NCI-H1694 (cell line): ENCODE results near the gene EXOC6B.

Experiments used
- DNase-seq: peaks from one replicate; lab custom pipeline; 2025; lab: John Stamatoyannopoulos, UW

The EXOC6B gene

GRCh38 chr2:72273384-72273783 lies 552.4 kb downstream of the EXOC6B start:
- DNase-seq, result no peak

- DNase-seq, result no peak
Measured at GRCh38 chr2:72271766-72272641, 553.8 kb downstream of the EXOC6B start.

- DNase-seq, result no peak
Measured at GRCh38 chr2:72271276-72271614, 554.6 kb downstream of the EXOC6B start.

- DNase-seq, result no peak
Measured at GRCh38 chr2:72270556-72271275, 555.1 kb downstream of the EXOC6B start.

- DNase-seq, result no peak
Measured at GRCh38 chr2:72263776-72264060, 562.1 kb downstream of the EXOC6B start.

- DNase-seq, result no peak
Measured at GRCh38 chr2:72263043-72263775, 562.6 kb downstream of the EXOC6B start.

GRCh38 chr2:72261076-72261475 lies 564.8 kb downstream of the EXOC6B start:
- DNase-seq, result no peak

- DNase-seq, result no peak
Measured at GRCh38 chr2:72255540-72255939, 570.3 kb downstream of the EXOC6B start.

GRCh38 chr2:72254831-72255451 lies 570.9 kb downstream of the EXOC6B start:
- no peak for DNase-seq

- no peak for DNase-seq
Measured at GRCh38 chr2:72238311-72238710, 587.5 kb downstream of the EXOC6B start.

- no peak for DNase-seq
Measured at GRCh38 chr2:72237549-72237948, 588.3 kb downstream of the EXOC6B start.

GRCh38 chr2:72236445-72237067 lies 589.3 kb downstream of the EXOC6B start:
- no peak for DNase-seq

- DNase-seq, result no peak
Measured at GRCh38 chr2:72235497-72236415, 590.1 kb downstream of the EXOC6B start.

GRCh38 chr2:72233211-72233610 lies 592.6 kb downstream of the EXOC6B start:
- DNase-seq, result no peak

- no peak for DNase-seq
Measured at GRCh38 chr2:72222829-72223564, 602.8 kb downstream of the EXOC6B start.

- DNase-seq, result no peak
Measured at GRCh38 chr2:72220170-72220569, 605.7 kb downstream of the EXOC6B start.

GRCh38 chr2:72214429-72215143 lies 611.2 kb downstream of the EXOC6B start:
- no peak for DNase-seq

GRCh38 chr2:72212486-72212855 lies 613.4 kb downstream of the EXOC6B start:
- DNase-seq, result no peak

GRCh38 chr2:72211777-72212485 lies 613.9 kb downstream of the EXOC6B start:
- DNase-seq, result no peak
